Activated naive CD8-positive, alpha-beta T cell treated with anti-CD3 and anti-CD28 coated beads, Interleukin-2, amount 10 ng/mL, durations not matched to agents 7 days and 5 days (primary cell): ENCODE data around the gene TNFRSF4. TPM values are rescaled to one million over a fixed set of nuclear protein-coding genes. Genes with fewer than 3 reads are reported as not detected.
"Not testable (repeated sequence)": the region's sequence is repeated elsewhere in the genome, so short reads cannot be mapped to it uniquely, and the experiment has no call there.

Experiments used
- ATAC-seq: fragments of 150-1000 bp; cut with Tn5 transposase; one replicate; pipeline ENCODE4 v1.10.0; 2021; ENCODE audit warnings: low read depth, moderate library complexity
- POLR2A ChIA-PET: fragments of 350-600 bp; sonication (Branson Sonifier 250); formaldehyde crosslinking; loops from one replicate; lab custom pipeline; 2021; ENCODE audit warnings: antibody characterized with exemption; lab: Charles Lee
- DNase-seq: peaks from one replicate; pipeline ENCODE4 v3.0.0; 2021
- H3K27ac Mint-ChIP-seq: one replicate; pipeline ENCODE4 v1.8.0; 2022; ENCODE audit warnings: mild to moderate bottlenecking, mixed read lengths
- H3K27me3 Mint-ChIP-seq: one replicate; pipeline ENCODE4 v1.8.0; 2022; ENCODE audit warnings: mild to moderate bottlenecking, moderate library complexity, mixed read lengths
- H3K36me3 Mint-ChIP-seq: one replicate; pipeline ENCODE4 v1.8.0; 2021; ENCODE audit warnings: mild to moderate bottlenecking, mixed read lengths
- H3K4me1 Mint-ChIP-seq: one replicate; pipeline ENCODE4 v1.8.0; 2021; ENCODE audit warnings: mixed read lengths
- H3K4me3 Mint-ChIP-seq: one replicate; pipeline ENCODE4 v1.8.0; 2022; ENCODE audit warnings: mild to moderate bottlenecking, moderate library complexity, mixed read lengths
- H3K9me3 Mint-ChIP-seq: one replicate; pipeline ENCODE4 v1.8.0; 2021; ENCODE audit warnings: mixed read lengths
- total RNA-seq, 2 experiments: library from RNA; stranded (reverse); gene quantifications; one replicate each; pipeline ENCODE4 v1.2.3, GENCODE V29; 2021

The TNFRSF4 gene
- total RNA-seq, 2 experiments from 2014 or later: 2.4 to 3.1 TPM

- H3K9me3 Mint-ChIP-seq: no peaks in the 10 kb centered on the region
- no peak for ATAC-seq
- DNase-seq: no peak
- H3K4me3 Mint-ChIP-seq: no peak overlapping the region
- POLR2A ChIA-PET: no interaction called here
- no peaks in the 10 kb centered on the region for H3K27me3 Mint-ChIP-seq
- H3K4me1 Mint-ChIP-seq: peaks cover 16% of the 10 kb centered on the region
- H3K27ac Mint-ChIP-seq: no peak overlapping the region
- H3K36me3 Mint-ChIP-seq: peaks cover 15% of the 10 kb centered on the region
These were observed 39.4 kb upstream of the TNFRSF4 start for GRCh38 chr1:1253314-1253713.

DNA sequence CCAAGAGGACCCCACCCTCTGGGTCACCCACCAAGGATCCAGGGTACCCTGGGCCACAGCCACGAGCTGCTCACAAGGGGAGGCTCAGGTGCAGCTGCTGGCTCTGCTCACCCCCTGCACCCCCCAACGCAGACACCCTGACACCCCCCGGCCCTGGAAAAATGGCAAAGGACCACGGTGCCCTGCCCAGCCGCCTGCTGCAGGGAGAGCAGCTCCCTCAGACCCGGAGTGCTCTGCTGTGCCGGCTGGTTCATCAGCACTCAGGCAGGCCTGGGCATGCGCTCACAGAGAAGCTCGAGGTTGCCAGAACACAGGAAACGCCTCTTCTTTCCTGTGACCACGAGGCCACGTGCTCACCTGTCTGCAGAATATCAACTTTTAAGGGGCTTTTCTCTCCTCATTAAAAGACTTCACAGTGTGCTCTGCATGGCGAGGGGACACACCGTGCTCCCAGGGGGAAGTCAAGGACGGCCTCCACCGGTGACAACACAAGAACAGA is 36.9 kb upstream of the TNFRSF4 start:
- Mint-ChIP-seq H3K27me3 (peaks cover 2% of the 10 kb centered on the region), H3K4me1 (peaks cover 13% of the 10 kb centered on the region), H3K9me3 (no peaks in the 10 kb centered on the region), H3K27ac (peak overlapping the region; percentile 91), H3K4me3 (peak overlapping the region; percentile 72), H3K36me3 (peaks cover 8% of the 10 kb centered on the region)
- POLR2A ChIA-PET: interaction anchor here (1.0 to 2.5 kb wide), 11 partner anchors 13 to 237 kb away, joined by 3 to 18 read pairs (median 4); partner anchors contain the start of genes B3GALT6, CCNL2, SDF4 and UBE2J2
- ATAC-seq: peak; percentile 97
- peak; percentile 74 for DNase-seq

GRCh38 chr1:1248009-1248913 is 34.3 kb upstream of the TNFRSF4 start:
- ATAC-seq, DNase-seq, H3K4me3 Mint-ChIP-seq, H3K9me3 Mint-ChIP-seq, H3K36me3 Mint-ChIP-seq, H3K27ac Mint-ChIP-seq, POLR2A ChIA-PET, H3K27me3 Mint-ChIP-seq: not testable (repeated sequence)
- H3K4me1 Mint-ChIP-seq: peaks cover 13% of the 10 kb centered on the region

GRCh38 chr1:1247341-1247913 is 33.5 kb upstream of the TNFRSF4 start:
- Mint-ChIP-seq H3K4me1 (peaks cover 13% of the 10 kb centered on the region), H3K4me3 (no peak overlapping the region), H3K9me3 (no peaks in the 10 kb centered on the region), H3K36me3 (peaks cover 2% of the 10 kb centered on the region), H3K27ac (no peak overlapping the region), H3K27me3 (peaks cover 2% of the 10 kb centered on the region)
- DNase-seq: no peak
- POLR2A ChIA-PET: no interaction called here
- no peak for ATAC-seq

GRCh38 chr1:1246577-1247340 is 32.8 kb upstream of the TNFRSF4 start, which contains the start of gene C1QTNF12:
Gene C1QTNF12, minus strand, starts transcription at chr1:1246722. Its CDS starts 32 bp downstream, at chr1:1246690.
- DNase-seq: no peak
- Mint-ChIP-seq H3K27me3 (peaks cover 2% of the 10 kb centered on the region), H3K9me3 (no peaks in the 10 kb centered on the region), H3K36me3 (peaks cover 2% of the 10 kb centered on the region), H3K27ac (no peak within 1 kb of the TSS), H3K4me3 (no peak within 1 kb of the TSS), H3K4me1 (peaks cover 13% of the 10 kb centered on the region)
- POLR2A ChIA-PET: no interaction called here
- no peak for ATAC-seq

DNA sequence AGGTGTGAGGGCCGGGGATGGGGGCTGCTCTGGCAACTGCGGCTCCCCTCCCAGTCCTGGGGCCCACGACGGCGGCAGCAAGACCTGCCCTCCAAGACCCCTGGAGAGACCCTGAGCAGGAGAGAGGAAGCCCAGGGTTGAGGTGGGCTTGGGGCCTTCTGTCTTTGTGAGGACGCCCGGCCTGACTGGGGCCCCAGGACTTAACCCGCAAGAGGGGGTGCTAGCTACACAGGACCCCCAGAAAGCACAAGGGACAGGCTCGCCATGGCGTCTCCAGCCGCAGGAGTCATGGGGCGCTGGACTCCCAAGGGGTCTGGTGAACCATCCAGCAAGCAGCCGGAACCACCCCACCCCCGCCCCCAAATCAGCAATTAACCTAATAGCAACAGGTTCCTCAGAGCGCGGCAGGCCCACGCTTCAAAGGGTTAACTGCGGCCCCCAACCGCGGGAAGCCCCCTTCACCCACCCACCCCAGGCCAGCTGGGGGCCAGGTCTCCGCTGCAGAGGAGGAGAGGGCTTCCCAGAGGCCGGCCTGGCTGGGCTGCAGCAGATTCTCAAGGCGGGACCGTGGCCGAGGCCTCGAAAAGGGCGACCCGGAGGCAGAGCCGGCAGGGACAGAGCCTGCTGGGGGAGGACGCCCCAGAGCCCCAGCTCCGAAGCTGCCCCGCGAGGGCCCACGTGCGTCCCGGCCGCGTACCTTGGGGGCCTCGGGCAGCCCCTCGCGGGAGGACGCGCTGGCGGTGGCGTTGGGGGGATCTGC is 32.0 kb upstream of the TNFRSF4 start:
- no peak for ATAC-seq
- peaks cover 2% of the 10 kb centered on the region for H3K27me3 Mint-ChIP-seq
- peaks cover 11% of the 10 kb centered on the region for H3K4me1 Mint-ChIP-seq
- no peak overlapping the region for H3K4me3 Mint-ChIP-seq
- H3K9me3 Mint-ChIP-seq: no peaks in the 10 kb centered on the region
- POLR2A ChIA-PET: no interaction called here
- H3K27ac Mint-ChIP-seq: no peak overlapping the region
- no peak for DNase-seq
- peaks cover under 1% of the 10 kb centered on the region for H3K36me3 Mint-ChIP-seq

DNA sequence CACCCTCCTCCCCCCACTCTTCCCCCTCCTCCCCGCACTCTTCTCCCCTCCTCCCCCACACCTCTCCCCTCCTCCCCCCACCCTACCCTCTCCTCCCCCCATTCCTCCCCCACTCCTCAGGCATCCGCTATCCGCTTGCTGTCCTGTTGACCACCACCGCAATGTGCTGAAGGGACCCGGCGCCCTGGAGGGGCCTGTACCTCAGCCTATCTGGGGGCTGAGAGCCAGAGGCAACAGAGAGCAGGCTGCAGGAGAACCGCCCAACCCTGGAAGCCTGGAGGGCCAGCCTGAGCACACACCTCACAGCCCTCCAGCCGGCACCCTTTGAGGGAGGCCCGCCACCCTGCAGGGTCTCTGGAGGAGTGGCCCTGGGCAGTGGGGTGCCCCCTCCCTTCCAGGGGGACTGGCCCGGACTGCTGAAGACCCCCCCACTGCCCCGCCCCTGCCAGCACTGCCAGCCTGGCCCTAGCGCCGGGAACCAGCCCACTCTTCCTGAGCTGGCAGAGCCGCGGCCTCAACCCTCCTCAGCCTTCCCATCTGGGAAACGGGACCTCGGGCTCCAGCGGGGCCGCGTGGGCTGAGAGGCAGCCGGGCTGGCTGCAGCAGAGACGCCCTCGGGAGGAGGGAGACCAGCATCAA is 31.3 kb upstream of the TNFRSF4 start:
- Mint-ChIP-seq H3K27ac (no peak overlapping the region), H3K4me3 (no peak overlapping the region), H3K9me3 (no peaks in the 10 kb centered on the region), H3K36me3 (no peaks in the 10 kb centered on the region), H3K27me3 (peaks cover 2% of the 10 kb centered on the region), H3K4me1 (peaks cover 5% of the 10 kb centered on the region)
- DNase-seq (no peak), ATAC-seq (no peak)
- POLR2A ChIA-PET: no interaction called here

GRCh38 chr1:1244192-1244811 is 30.3 kb upstream of the TNFRSF4 start:
- Mint-ChIP-seq H3K4me1 (no peaks in the 10 kb centered on the region), H3K27me3 (peaks cover 2% of the 10 kb centered on the region), H3K27ac (no peak overlapping the region), H3K36me3 (no peaks in the 10 kb centered on the region), H3K4me3 (no peak overlapping the region), H3K9me3 (no peaks in the 10 kb centered on the region)
- DNase-seq (no peak), ATAC-seq (no peak)
- POLR2A ChIA-PET: no interaction called here

- POLR2A ChIA-PET: no interaction called here
- Mint-ChIP-seq H3K4me3 (no peak overlapping the region), H3K4me1 (no peaks in the 10 kb centered on the region), H3K36me3 (no peaks in the 10 kb centered on the region), H3K27me3 (peaks cover 2% of the 10 kb centered on the region), H3K27ac (no peak overlapping the region), H3K9me3 (no peaks in the 10 kb centered on the region)
- DNase-seq: no peak
- no peak for ATAC-seq
These were observed 29.8 kb upstream of the TNFRSF4 start for GRCh38 chr1:1243807-1244191.

DNA sequence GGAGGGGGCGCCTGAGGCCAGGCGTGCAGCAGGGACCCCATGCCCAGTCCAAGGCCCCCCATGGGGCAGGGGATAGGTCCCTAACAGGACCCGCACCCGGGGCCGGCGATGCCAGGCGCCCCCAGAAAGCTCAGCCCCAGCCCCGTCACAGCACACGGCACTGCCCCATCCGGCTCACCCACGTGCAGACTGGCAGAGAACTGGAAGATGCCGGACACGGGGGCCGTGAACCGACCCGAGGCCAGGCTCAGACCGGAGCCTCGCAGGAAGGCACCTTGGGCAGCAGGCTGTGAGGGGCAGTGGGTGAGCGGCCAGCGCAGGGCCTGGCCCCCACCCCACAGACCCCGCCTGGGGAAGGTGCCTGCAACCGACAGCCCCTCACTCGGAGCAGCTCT is 29.3 kb upstream of the TNFRSF4 start:
- Mint-ChIP-seq H3K4me3 (no peak overlapping the region), H3K4me1 (no peaks in the 10 kb centered on the region), H3K9me3 (no peaks in the 10 kb centered on the region), H3K27ac (no peak overlapping the region), H3K27me3 (peaks cover 2% of the 10 kb centered on the region), H3K36me3 (no peaks in the 10 kb centered on the region)
- ATAC-seq: no peak
- no peak for DNase-seq
- POLR2A ChIA-PET: interaction anchor here (0.6 to 1.1 kb wide), 2 partner anchors 11 to 18 kb away, joined by 3 to 4 read pairs; partner anchors contain the start of genes B3GALT6 and SDF4

- Mint-ChIP-seq H3K4me3 (no peak overlapping the region), H3K27ac (no peak overlapping the region), H3K27me3 (peaks cover 2% of the 10 kb centered on the region), H3K36me3 (no peaks in the 10 kb centered on the region), H3K4me1 (no peaks in the 10 kb centered on the region), H3K9me3 (no peaks in the 10 kb centered on the region)
- DNase-seq (no peak), ATAC-seq (no peak)
- POLR2A ChIA-PET: interaction anchor here (0.6 to 1.1 kb wide), 2 partner anchors 11 to 19 kb away, joined by 3 to 4 read pairs; partner anchors contain the start of genes B3GALT6 and SDF4
These were observed 28.7 kb upstream of the TNFRSF4 start for GRCh38 chr1:1242461-1243265.
